GM19372 (cell line): ENCODE data around the gene CBY1.

Source experiments
- ATAC-seq: cut with Tn5 transposase; IDR thresholded peaks from one replicate; pipeline ENCODE4 v1.9.1; 2021; ENCODE audit warnings: mild to moderate bottlenecking, low read depth, moderate library complexity; ENCODE audit not compliant: unreplicated experiment

Gene CBY1

DNA sequence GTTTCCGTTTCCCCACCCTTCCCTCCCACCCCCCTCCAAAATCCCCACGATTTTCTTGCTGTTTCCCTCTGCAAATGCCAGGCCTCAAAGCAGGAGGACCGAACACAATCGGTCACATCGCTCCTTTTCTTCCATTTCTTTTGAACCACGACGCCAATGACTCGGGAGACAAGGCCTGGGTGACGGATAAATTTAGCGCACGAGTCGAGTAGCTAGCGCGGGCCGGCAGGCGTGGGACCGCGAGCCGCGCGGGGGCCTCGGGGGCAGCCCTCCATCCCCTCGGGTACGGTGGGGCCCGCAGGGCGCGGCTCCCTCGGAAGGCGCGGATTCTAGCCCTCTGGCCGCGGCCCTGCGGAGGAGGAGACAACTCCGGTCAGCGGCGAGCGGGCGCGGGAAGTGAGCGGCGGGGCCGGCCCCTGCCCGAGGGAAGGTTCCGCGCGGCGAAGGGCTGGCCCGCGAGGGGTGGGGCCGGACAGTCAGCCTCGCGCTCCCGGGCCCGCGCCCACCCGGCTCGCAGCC, 43.9 kb downstream of the CBY1 start:
- peak; percentile 13 for ATAC-seq

DNA sequence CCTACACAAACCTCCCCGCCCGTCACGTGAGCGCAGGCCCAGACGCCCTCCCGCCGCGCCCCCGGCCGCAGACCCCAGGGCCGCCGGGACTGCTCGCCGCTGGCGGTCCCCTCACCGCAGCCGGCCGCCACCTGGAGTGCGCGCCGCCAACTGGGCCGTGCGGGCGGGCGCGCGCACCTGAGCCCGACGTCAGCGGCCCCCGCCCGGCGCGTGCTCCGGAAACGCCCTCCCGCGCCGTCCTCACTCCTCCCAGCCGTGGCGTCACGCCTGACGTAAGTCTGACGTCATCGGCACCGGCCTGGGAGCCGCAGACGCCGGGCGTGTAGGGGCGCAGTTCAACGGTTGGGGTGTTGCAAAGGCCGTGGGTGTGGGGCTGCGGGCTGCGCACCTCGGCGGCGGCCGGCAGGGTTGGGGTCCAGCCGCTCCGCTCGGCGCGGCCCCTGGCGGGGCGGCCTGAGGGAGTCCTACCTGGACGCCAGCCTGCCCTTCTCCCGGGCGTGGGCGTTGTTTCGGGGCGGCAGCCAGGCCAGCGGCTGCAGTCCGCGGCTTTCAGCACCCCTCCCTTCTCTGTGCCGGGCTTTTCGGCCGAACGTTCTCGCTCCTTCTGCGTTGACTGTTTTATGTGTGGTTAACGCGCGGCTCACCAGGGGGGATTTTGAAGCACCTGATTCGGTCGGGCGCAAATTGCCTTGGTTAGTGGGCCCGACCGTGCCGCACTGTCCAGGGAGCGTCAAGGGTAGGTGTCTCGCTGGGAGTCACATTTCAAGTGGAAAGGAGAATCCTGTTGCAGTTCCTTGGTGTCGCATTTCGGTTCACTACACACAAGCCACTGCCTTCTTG, 44.6 kb downstream of the CBY1 start, which contains the start of gene JOSD1:
Gene JOSD1 (minus strand): TSS at position 155 of the 840 bp plus-strand sequence. CDS start 956 bp downstream, outside the sequence.
- peak; percentile 43 for ATAC-seq

DNA sequence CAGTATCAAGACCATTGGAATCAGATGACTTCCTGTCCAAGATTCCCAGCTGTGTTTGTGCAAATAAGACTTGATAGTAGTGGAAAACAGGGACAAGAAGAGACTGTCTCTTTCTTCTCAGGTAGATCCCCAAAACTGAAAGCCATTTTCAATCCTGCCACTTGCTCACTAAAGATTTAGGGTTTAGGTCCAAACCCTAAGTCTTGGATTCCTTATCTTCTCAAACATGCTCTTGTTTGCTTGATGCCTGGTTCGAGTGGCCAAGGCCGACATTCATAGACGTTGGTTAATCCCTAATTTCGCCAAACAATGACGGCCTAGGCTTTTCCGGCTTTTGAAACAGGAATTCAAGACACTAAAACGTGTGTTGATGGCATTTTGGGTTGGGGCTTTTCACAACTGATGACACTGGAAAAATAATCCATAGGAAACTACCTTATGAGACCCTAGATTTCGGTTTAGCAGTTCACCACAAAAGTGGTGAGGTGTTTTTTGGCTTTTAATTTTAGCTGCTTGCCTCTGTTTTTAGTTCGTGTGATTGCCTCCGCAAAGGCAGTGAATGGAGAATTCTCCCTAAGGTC, 48.3 kb downstream of the CBY1 start:
- ATAC-seq: no peak

DNA sequence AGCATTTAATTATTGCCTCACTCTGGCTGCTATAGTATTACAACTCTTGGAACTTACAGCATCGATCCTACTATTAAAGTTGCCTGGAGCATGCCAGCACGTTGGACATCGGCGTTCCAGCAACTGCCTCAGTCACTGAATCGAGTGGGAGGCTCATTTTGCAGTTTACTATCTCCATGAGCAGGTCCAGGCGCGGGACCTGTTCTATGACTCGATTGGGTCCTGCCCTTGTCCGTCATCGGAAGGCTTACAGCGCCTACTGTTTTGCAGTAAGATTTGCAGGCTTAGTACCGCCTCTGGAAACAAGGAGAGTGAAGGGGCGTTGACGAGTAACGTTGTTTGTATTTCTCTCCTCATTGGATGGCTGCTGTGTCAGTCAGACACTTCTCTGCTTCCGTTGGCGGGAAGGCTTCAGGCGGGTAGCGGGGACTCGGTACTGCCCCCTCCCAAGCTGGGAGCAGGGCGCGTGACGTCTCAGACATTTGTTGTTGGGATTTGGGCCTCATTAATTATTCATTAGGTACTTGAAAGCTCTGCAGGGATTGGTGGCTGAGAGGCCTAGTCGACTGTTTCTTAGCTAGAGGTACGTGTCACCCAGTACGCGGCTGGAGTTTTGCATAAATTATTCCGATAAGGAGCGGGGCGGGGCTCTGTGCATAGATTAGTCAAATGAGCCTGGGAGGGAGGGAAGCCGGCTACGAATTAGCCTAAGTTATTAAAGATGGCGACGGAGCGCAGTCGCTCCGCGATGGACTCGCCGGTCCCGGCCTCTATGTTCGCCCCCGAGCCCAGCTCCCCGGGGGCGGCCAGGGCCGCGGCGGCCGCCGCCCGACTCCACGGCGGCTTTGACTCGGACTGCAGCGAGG, 49.0 kb downstream of the CBY1 start, which contains the start of gene GTPBP1:
Gene GTPBP1 (plus strand): TSS at position 710 of the 866 bp plus-strand sequence. CDS start 12 bp downstream, at position 722.
- ATAC-seq: peak; percentile 67

- ATAC-seq: peak; percentile 0
Observed at GRCh38 chr22:38706101-38706900, 49.9 kb downstream of the CBY1 start.

DNA sequence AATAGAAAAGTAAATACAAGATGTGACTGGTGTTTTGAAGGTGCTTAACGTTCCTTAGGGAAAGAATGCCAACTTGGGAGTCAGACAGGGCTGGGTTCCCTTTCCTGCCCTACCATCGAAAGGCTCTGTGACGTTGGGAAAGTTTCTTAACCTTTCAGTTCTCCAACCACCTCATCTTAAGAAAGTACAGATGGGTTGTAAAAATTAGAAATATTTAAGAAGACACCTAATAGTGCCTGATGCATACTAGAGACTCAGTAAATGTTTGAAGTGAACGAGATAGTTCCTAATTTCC, 50.4 kb downstream of the CBY1 start:
- no peak for ATAC-seq

GRCh38 chr22:38707346-38707745, 50.9 kb downstream of the CBY1 start:
- ATAC-seq: no peak

DNA sequence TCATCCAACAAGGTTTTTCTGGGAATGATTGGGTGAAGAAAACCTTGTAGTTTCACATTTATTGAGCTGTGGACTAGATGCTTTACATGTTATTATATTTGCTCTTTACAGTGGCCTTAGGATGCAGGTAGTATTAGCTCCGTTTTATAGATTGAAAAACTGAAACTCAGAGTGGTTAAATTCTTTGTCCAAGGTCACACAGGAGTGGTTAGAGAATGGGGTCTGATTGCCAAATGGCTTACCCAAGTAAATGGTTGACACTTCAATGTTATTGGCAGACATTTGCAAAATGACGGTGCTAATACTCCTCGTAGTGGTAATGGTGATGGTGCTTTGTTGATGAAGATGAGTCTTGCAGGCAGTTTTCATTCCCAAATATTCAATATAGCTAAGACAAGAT, 51.5 kb downstream of the CBY1 start:
- ATAC-seq: no peak

DNA sequence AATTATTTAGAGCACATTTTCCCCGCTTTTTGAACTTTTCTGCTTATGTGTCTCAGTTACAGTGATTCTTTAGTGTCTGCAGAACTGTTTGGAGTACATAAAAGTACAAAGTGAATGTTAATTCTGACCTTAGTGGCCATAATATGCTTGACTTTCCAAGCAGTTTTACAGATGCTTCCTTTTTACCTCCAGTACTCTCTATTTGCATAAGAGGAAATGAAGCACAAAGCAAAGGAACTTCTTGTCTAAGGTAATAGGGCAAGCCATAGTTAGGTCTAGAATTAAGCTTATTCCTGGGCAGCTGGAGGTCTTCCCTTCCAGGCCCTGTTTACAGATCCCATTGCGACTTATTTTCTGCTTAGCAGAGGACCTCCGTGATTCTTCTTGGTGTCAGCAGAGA, 52.9 kb downstream of the CBY1 start:
- no peak for ATAC-seq

DNA sequence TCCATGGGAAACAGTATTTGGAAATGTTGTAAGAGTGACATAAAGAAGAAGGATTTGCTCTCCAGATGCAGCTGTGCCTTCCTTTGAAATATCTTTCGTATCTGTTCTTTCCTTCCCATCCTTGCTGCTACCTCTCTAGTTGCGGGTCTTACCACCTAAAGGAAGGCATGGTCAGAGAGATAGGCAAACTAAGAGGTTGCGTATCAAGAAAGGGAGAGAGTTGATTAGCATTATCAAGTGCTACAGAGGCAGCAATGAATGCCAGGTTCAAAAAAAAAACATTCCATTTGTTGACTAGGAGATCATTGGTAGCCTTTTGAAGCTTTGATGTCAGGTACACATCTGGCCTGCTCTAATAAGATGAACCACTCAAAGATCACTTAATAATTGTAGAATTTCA, 53.9 kb downstream of the CBY1 start:
- ATAC-seq: no peak

DNA sequence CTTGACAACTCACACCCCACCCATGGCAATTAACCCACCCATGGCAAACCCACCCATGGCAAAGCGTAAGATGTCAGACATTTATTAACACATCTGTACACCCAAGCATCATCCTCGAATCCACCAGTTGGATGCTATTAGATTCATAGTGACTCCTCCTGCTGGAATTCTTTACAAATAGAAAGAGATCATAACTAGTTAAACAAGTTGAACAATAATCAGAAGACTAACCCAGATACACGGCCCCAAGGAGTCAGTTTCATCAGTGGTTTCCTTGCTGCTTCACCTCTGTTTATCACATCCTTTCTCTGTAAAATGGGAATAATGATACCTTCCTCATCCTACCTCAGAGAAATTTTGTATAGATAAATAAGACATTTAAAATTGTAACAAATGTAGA, 54.4 kb downstream of the CBY1 start:
- no peak for ATAC-seq

DNA sequence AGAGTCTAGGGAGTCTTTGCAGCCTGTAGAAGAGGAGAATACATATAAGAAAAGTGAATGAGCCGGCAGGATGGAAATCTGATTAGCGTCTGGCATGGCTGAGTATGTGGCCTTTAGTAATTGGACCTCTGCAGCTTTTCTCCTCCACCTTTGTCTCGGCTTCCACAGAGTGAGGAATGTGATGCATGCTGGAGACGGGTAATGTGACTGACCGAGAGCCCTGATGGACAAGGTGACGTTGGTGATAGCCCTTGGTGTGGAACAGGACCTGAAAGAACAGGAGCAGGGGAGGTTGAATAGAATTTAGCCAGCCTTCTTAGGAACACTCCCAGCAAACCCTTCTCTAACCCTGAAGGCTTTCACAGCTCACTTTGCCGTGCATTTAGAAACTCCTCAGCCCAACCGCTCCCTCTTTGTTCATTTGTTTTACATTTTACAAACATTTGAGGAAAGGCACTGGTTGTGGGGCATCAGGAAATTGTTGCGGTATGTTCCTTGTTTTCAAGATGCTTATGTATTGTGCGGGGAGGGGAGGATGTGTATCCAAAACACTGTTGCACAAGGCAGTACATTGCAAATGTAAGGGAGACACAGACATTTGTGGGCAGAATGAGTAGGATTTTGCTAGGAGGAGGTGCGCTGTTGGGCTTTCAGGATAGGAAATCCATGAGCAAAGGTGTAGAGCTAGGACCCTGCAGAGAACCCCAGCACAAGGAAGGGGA, 56.2 kb downstream of the CBY1 start:
- ATAC-seq: no peak

DNA sequence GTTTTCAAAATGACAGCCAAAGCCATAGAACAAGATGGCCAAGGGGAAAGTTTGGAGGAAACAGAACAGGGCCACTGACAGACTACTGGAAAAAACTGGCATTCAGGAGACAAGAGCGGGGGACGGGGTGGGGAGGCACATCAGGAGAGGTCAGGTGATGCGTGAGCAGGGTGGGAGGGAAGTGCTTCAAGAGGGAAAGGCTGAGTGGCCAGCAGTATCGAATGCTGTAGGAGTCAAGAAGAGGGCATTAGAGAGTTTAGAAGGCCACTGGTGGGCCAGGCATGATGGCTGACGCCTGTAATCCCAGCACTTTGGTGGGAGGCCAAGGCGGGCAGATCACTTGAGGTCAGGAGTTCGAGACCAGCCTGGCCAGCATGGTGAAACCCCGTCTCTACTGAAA, 57.5 kb downstream of the CBY1 start:
- no peak for ATAC-seq

DNA sequence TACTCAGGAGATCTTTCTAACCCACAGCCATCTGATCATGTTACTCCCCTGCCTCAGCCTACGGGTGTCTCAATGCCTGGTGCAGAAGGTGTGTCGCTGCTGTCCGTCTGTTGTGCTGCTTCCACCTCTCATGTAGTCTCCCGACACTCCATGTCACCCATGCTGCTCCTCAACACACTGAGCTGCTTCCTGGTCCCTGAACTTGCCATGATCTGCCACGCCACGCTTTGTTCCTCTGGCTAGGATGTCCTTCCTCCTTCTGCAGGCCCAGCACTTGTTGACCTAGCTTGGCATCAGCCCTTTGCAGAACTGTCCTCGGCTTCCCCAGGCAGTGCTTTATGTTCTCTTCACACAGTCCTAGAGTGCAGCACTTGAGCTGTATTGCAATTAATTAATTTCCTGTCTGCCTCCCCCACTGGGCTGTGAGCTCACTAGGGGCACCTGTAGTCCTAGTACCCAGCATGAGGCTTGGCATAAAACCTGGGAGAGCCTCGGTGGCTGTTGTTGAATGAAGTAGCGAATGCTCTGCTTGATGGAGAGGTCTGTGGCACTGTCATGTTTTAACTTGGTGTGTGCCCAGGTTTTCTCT, 58.8 kb downstream of the CBY1 start:
- ATAC-seq: no peak

DNA sequence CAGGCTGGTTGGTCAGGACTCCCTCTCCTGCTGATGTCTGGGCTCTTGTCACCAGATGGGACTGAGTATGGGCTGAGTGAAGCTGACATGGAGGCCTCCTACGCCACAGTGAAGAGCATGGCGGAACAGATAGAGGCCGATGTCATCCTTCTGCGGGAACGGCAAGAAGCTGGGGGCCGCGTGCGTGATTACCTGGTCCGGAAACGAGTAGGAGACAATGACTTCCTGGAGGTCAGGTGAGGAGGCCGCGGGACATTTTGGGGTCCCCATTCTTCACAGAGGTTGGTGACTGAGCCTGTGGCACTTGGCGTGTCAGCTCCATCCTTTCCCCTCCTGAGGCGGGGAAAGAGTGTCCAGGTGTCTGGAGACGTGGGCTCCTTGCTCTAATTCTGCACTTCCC, 59.4 kb downstream of the CBY1 start:
- no peak for ATAC-seq

- ATAC-seq: no peak
Observed at GRCh38 chr22:38716271-38716670, 59.8 kb downstream of the CBY1 start.

DNA sequence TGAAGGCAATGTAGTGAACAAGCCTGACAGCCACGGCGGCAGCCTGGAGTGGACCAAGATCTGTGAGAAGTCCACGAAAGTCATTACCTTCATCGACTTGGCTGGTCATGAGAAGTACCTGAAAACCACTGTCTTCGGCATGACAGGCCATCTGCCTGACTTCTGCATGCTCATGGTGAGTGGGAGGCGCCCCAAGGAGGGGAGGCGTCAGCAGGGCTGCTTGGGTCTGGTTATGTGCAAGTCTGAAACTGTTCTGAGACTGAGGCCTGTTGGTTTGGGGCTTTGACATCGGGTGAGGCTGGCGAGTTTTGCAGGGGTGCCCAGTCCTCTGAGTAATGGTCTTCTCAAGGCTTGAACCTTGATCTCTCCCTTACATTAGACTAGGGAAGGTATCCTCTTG, 60.4 kb downstream of the CBY1 start:
- ATAC-seq: no peak

GRCh38 chr22:38717244-38717643, 60.8 kb downstream of the CBY1 start:
- no peak for ATAC-seq

DNA sequence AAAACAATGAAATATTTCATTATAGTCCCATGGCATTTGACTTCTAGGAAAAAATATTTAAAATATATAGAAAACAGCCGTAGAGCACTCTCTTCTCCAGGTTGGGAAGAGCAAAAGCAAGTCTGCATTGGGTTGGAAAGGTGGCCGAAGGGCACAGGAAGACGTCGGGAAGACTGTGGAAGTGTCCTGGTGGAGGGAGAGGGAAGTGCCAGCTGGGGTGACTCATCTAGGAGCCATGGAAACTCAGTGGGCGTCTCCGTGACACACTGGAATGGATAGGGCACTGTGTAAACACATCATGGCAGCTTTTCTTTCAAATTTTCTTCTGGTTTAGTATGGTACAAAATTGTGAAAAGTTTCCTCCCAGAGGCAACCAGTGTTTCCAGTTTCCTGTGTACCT, 62.0 kb downstream of the CBY1 start:
- ATAC-seq: no peak
